Esophagus muscularis mucosa (tissue), 3 donors: Measurements from ENCODE around the gene UQCR10.

Experiments
- POLR2A ChIP-seq: fragments of 450-650 bp; IDR thresholded peaks from one replicate; pipeline ENCODE4 v1.6.1; 2017; ENCODE audit warnings: antibody characterized with exemption, moderate library complexity, mild to moderate bottlenecking, low read depth
- TF ChIP-seq, protein P1 (sequence below), 3 experiments: fragments of 200-600 bp in 2 of 3; fragments of 450-650 bp in 1 of 3; sonication (generic) in 2 of 3; IDR thresholded peaks; one replicate each; pipeline ENCODE4 v1.5.1; 2017 to 2019; ENCODE audit warnings: antibody characterized with exemption in 3 of 3, mild to moderate bottlenecking in 2 of 3, moderate library complexity in 1 of 3

DNA sequence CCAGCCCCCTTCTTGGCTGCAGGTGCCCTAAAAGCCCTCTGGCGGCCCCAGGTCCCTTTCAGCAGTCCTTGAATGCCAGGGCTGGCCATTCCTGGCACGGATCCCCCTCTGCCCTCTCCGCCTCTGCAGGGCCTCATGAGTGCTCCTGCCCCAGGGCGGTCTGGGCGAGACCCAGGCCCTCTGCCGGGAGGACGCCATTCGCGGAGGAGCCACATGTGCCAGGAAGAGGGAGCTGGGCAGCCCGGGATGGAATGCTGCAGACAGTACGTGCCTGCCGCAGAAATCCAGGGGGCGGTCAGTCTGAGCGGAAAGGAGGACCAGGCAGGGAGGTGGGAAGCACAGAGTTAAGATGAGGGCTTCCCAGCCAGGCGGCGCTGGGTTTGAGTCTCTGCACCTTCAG is 44.6 kb upstream of the UQCR10 start:
- TF ChIP-seq POLR2A, result no peak
- TF ChIP-seq, protein P1, sequence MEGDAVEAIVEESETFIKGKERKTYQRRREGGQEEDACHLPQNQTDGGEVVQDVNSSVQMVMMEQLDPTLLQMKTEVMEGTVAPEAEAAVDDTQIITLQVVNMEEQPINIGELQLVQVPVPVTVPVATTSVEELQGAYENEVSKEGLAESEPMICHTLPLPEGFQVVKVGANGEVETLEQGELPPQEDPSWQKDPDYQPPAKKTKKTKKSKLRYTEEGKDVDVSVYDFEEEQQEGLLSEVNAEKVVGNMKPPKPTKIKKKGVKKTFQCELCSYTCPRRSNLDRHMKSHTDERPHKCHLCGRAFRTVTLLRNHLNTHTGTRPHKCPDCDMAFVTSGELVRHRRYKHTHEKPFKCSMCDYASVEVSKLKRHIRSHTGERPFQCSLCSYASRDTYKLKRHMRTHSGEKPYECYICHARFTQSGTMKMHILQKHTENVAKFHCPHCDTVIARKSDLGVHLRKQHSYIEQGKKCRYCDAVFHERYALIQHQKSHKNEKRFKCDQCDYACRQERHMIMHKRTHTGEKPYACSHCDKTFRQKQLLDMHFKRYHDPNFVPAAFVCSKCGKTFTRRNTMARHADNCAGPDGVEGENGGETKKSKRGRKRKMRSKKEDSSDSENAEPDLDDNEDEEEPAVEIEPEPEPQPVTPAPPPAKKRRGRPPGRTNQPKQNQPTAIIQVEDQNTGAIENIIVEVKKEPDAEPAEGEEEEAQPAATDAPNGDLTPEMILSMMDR (IDR thresholded peaks at IDR 0.05), result no peak
